Myocyte (in vitro differentiated cells): ENCODE results near the gene WDR70. TPM values are rescaled to one million over a fixed set of nuclear protein-coding genes. Genes with fewer than 3 reads are reported as not detected.
A peak's percentile ranks its signal among the peaks of the same experiment; 100 is the strongest.
"Not testable (repeated sequence)": the region's sequence is repeated elsewhere in the genome, so short reads cannot be mapped to it uniquely, and the experiment has no call there.

Experiments used
- DNase-seq: peaks from one replicate; pipeline ENCODE4 v3.0.0-alpha.2; 2012; ENCODE audit warnings: low read depth
- total RNA-seq: library from RNA; depleted of rRNA; stranded (reverse); fragments of >200 nt; gene quantifications from 2 replicates; pipeline ENCODE4 v1.2.3, GENCODE V29; 2014

Gene WDR70
- total RNA-seq, 1 donor from 2014 or later = 39.8 TPM

DNA sequence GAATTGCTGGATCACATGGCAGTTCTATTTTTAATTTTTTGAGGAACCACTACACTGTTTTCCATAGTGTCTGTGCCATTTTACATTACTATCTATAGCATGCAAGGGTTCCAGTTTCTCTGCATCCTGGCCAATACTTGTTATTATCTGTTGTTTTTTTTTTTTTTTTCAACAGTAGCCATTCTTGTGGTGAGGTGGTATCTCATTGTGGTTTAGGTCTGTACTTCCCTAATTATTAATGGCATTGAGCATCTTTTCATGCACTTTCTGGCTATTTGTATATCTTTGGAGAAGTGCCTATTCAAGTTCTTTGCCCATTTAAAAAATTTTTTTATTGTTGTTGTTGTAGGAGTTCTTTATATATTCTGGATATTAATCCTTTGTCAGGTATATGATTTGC lies 363.0 kb downstream of the WDR70 start:
- no peak for DNase-seq

DNA sequence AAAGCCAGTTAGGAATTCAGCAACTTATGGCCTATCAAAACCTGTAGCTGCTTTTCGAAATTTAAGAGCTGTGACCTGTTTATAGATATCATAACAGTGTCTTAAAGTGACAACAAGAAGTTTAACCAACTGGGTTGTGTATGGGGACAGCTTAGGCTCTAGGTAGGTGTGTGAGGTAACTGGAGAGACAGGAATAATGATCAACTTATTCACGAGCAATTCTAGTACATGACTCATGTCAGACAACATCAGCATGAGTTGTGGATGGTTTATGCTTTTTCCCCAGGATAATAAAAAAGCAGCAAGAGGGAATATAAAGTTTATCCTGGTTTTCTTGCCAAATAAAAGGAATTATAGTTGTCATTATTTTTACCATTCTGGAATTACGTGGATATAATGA lies 372.1 kb downstream of the WDR70 start:
- no peak for DNase-seq

DNA sequence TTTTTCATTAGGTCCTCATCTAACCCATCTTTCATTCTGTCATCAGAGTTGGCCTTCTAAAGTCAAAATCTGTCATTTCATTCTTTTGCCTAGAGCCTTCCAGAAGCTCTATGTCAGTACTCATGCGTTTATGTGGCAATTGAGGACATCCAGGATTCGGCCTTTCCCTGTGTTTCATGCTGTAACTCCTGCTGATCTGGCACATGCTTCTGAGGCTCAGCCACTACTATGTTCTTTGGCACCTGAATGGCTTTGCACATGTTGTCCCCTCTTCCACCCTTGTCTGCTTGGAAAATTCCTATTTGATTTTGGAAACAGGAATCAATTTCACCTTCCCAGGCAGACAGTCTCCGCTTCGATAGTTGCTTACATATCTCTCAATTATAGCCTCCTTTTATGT lies 375.9 kb downstream of the WDR70 start:
- DNase-seq = no peak

DNA sequence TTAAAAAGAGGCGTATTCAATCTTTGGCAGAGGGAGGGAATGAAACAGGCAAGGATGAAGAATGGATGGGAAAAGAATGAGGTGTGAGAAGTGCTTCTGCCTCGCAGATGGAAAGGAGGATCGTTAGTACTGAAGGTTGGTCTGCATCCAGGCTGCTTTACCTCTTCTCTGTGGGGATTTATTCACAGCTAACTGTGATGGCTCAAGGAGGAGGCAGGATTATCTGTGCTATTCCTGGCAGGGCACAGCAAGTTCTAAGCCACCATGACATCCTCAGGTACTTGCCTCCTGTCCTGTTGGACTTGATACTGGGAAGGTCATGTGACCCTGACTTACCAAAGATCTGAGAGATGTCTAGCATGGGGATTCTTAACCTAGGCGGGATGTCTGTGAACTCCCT lies 376.5 kb downstream of the WDR70 start:
- DNase-seq = no peak

DNA sequence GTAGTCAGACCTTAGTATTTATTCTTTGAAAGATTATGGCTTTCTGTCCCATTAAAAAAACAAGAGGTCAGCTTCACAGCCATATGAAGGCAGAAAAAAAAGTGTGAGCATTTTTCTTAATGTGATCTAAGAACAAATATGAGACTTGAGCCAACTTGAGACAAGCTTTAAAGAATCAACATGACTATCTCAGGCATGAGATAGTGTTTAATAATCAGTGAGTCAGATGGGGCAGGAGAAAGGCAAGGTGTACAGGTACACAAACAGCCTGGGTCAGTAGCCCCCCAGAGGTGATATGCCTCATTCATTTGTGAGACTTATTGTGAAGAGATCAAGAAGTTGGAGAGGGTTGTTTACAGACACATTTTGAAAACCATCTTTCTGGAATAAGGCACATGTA lies 377.1 kb downstream of the WDR70 start:
- no peak for DNase-seq

DNA sequence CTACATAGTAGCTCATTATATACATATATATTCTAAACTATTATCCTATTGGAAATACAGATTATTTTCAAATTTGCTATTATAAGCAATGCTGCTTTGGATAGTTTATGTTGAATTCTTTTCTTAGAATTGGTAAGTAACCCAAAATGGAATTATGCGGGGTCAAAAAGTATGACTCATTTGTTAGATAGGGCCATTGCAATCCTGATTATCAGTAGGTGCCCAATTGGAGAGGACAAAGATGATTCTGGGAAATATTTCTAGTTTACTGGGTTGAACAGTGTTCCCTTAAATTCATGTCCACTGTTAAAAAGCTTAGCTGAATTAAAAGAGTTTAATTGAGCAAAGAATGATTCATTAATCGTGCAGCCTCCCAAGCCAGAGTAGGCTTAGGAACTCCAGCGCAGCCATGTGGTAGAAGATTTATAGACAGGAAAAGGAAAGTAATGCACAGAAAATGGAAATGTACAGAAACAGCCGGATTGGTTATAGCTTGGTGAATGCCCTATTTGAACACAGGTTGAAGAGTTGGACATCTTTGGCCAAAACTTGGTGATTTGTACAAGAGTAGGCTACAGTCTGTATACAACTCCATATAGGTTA lies 379.0 kb downstream of the WDR70 start:
- no peak for DNase-seq

DNA sequence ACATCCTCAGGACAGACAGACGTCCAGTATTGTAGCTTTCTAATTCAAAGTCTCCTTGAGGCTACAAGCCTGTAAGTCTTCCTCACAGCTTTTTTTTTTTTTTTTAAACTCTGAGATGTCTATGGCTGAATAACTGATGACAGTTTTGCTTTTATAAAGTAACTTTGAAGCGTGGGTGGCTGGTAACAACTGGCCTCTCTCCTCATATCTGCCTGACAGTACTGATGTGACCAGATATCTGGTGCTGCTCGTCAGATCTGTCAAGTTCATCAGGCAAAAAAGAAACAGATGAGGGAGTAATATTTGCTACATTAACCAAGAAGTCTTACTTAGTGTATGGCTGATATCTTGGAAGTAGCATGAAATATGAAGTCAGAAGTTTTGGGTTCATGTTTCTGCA lies 388.1 kb downstream of the WDR70 start:
- DNase-seq = peak; percentile 72

DNA sequence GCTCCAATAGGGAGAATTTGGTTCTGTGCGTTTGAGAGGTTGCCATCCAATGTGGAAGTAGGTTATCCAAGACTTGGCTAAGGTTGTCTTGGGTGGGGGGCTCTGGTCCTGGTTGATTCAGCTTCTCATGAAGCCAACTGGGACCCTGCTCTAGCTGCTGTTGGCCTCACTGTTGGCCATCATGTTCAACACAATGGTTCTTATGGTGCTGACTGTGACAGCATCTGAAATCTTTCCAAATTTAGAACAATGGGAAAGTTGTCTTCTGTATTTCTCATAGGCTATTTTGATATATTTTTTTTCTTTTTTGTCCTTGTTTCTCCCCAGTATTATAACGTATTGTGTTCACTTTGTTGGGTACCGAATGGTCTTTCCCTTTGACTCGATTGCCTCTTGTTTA lies 388.8 kb downstream of the WDR70 start:
- DNase-seq = no peak

DNA sequence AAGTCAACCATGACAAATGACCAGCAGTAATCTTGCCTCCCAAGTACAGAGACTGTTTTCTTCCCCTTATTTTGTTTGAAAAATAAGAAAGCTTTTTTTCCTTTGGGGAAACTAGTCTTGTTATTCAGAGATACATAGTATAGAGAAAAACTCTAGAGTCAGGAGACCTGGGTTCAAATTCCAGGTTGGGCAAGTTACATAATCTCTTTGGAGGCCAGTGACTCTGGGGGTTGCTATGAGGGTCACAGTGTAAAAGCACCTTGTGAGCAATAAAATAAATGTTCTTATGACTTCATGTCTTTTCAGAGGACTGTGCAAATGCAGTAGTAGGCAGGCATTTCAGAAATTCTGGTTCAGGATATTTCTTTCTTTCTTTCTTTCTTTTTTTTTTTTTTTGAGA lies 389.3 kb downstream of the WDR70 start:
- no peak for DNase-seq

DNA sequence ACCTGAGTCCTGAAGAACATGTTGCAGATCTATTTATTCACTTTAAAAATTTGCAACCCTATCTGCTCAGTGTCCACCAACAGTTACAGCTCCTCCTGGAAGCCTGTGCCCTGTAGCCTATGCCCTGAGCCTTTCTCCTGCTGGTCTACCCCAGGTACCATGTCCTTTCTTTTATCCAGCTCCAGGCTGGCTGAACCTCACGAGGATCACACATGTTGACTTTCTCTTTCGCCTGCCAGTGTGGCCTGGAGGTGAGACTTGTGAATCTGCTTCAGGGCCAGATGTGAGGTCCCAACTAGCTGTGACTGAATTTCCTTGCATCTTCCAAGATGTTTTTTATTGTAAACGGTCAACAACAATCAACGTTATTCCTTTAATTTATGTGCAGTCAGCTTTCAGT lies 390.0 kb downstream of the WDR70 start:
- no peak for DNase-seq

DNA sequence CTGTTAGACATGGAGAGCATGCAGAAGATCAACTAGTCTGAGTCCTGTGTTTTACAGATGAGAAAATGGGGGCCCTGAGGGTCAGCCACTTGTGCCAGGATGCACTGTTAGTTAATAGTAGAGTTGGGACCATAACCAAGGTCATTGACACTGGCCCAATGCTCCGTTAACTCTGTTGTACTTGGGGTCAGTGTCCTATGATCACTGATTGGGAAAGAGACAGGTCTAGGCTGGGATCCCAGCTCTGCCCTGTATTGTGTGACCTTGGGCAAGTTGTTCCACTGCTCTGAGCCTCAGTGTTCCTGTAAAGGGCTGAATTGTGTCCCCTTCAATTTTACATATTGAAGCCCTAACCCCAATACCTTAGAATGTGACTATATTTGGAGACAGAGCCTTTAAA lies 390.7 kb downstream of the WDR70 start:
- no peak for DNase-seq

DNA sequence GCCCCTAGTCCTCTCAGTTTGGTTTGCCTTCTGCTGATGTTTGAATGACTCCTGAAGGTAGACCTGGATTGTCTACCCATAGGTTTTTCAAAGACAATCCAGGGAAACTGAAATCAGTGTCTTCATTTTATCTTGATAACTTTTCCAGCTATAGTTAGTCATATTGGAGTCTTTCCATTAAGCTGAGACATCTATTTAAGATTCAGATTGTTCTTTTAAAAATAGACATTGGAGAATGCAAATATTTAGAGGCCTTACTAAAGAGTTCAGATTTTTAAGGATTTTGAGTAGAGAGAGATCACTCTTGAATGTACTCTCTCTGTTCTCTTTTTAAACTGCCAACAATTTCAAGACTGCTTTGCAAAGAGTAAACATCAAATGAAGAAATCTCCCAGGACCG lies 391.7 kb downstream of the WDR70 start:
- DNase-seq = no peak

DNA sequence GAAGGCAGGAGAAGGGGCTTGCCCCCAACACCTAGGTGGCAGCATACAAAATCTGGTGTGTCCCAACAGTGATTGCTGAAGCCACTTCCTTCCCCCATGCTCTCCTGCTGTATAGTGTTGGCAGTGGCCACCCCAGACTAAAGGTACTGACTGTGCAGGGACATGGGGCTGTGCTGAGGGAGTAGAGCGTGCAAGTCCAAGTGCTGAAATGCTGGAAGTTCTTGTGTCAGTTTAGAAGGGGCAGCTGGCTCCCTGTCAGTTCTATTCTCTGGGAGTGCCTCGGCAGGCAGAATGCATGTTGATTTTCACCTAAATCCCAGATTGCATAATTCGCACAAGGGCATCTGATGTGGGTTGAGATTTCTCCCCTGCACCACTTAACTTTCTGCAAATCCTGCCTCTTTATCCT lies 392.1 kb downstream of the WDR70 start:
- no peak for DNase-seq

DNA sequence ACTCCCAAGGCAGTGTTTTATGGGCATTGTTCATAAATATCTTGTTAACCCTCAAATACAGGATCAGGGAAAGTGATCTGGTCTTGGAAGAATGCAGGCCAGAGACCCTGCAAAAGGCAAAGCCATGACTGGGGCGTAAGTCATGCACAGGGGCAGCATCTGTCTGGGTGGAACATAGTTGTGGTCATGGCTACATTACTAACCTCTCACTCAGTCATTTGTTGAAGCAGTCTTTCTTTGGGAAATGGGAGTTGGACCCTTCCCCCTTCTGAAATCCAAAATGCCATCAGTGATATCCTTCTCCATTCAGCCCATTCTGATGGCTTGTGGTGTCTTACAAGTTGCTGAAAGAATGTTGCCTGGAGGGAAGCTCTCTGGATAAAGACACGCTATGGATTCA lies 392.6 kb downstream of the WDR70 start:
- peak; percentile 99 for DNase-seq

DNA sequence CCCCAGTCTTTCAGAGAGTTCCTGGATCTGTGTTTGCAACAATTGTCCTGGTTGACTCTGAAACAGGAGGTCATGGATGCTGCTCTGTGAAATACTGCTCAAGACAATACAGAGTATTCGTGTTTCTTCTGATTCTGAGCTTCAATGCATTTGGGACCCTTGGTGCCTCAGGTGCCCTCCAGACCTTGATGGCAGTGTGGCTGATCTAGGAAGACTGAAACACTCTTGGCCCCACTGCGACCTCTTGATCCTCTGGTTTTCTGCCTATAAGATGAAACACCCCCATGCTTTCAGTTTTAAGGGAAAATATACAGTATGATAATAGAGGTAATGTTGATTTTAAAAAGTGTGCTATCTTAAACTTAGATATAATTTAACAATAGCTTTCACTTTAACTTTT lies 393.1 kb downstream of the WDR70 start:
- DNase-seq = no peak

DNA sequence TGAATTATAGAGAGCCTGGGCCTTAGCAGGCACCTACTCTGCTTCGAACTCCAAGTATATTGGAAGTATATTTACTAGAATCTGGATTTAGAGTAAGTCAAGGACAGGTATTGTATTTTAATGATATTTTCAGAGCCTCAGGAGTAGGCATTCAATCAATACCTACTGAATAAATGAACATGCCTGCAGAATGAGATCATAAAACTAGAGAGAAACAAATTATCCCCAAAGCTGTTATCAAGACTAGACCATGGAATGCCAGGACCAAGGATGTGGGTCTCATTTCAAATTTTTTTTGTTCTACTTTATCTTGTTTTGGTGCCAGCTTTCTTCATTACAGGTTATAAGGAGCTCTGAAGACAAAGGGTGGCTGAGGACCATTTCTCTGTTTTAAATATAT lies 394.7 kb downstream of the WDR70 start:
- no peak for DNase-seq

DNA sequence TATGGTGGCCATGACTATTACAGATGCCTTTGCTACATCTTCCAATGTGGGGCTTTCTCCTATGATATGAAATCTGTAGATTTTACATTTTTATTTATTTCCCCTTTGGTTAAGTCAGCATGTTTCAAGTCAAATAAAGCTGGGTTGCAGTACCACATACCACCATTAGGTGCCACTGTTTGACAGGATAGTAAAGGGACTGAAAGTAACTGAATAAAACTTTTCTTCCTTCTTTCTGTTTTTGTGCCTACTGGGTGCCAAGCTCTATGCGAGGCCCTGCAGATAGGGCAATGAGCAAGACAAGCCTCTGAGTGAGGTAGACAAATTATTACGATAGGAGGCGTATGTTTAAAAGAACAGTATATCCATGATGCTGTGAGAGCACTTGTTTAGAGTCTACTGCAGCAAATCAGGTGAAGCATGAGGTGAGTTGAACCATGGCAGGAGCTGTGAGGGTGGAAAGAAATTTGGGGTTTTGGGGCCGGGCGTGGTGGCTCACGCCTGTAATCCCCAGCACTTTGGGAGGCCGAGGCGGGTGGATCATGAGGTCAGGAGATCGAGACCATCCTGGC lies 395.9 kb downstream of the WDR70 start:
- DNase-seq = peak; percentile 40

DNA sequence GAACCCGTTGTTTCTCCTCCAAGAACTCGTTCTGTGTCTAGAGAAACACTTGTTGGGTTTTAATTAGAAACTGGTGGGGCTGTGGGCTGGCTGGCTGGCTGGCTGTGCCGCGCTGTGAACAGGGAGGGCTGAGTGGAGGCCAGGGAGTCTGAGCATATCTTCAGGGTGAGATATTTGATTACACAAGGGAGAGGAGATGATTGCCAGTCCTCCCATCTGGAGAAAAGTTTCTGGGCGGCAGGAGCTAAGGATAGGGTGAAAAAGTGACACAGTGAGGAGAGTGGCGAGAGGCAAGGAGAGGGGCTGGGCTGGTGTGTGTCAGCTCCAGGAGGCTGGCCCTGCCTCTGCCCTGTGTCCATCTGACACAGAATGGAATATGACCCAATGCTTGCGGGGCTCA lies 397.7 kb downstream of the WDR70 start:
- DNase-seq = peak; percentile 91

DNA sequence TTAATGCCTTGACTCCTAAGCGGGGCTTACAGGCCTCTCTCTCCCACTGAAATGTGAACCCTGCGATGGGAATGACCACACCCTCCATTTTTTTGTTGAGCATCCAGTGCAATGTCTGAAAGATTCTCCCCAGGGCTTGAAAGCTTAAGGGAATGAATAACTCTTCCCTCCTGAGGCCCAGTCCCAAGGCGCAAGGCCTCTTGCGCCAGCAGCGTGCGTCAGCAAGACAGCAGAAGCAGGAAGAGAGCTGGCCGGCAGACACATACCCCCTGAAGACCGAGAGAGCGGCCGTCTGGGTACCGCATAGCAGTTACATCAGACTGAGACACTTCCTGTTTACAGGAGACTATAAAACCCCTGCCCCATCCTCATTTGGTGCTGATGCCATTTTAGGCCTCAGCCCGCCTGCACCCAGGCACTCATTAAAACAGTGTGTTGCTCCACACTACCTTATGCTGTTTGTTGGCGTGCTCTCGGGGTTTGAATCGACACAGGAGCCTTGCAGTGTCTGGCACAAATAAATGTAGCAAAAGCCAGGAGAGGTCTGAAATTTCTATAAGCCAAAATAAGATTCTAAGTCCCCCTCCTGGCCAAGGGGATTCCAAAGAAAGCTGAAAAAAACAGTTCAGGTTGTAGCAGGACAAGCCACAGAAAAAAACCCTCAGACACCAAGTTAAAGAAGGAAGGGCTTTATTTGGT lies 398.5 kb downstream of the WDR70 start:
- peak; percentile 35 for DNase-seq

DNA sequence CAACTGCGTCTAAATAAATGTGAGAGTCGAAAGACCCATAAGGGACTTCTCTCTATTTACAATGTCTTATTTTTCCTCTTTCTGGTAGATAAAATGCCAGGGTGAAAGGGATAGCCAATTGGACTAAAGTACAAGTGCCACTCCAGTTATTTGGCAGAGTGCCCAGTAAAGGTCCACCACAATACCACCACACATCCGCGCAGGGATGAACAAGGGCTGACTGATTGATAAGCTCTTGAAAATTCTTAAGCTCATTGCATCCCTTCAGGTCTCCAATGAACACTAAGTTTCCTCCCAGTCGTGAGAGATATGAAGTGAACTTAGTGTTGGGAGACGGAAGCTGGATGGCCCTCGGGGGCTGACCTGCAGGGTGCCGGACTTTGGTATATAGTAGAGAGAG lies 402.3 kb downstream of the WDR70 start:
- not testable (repeated sequence) for DNase-seq

DNA sequence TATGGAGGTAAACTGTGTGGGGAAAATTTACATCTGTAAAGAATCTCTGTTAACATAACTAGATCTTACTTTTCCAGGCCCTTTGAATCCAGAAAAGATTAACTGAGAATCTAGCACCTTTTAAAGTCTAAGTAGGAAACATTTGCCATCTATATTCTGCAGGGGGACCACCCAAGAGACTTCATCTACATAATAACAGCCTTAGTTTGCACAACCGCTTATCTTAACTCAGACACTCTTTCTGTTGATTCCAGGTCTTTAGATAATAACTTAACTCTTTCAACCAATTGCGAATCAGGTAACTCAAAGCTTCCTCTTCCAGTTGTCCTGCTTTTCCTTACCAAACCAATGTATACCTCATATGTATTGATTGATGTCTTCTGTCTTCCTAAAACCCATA lies 407.3 kb downstream of the WDR70 start:
- no peak for DNase-seq

DNA sequence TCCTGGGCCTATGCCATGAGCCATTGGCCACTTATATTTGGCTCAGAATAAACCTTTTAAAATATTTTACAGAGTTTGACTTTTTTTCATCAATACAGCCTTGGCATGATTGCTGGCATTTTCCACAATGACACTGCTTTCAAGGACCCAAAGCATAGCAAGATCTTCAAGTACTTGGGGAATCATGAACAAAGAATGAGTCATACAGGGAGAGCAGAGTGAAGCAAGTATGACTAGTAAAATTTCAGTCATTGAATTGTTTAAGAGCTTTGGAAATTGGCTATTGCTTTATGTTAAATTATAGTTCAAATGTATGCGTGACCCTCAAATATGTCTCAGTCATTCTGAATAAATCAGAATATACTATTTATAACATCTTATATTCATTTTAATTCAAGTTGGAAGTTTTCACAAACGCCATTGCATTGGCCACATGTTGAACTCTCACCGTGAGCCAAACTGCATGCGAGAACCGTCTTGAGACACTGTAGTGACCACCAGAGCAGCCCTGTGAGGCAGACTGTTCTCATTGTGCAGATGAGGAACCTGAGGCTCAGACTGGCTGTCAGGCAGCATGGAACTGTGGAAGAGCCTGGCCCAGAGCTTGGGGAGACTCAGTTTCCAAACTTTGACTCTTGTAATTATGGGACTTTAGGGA lies 407.9 kb downstream of the WDR70 start:
- DNase-seq = peak; percentile 26

DNA sequence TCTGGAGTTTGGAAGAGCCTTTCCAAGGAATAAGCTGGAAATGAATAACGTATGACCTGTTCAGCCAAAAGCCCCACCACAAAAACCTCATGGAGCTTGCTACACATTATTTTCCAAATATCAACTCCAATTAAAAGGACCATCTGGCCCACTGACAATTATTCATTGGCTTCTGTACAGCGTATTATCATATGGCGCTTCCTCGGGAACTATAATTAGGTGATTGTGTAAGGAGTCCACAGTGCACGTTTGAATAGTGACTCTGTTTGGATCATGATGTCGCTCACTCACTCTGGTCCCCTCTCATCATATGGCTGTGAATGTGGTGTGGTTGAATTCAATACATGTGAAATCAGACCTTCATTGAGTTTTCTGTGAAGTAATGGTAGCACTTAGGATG lies 408.6 kb downstream of the WDR70 start:
- DNase-seq = peak; percentile 13
